Measurements from ENCODE around the gene SCN3B.

DNA sequence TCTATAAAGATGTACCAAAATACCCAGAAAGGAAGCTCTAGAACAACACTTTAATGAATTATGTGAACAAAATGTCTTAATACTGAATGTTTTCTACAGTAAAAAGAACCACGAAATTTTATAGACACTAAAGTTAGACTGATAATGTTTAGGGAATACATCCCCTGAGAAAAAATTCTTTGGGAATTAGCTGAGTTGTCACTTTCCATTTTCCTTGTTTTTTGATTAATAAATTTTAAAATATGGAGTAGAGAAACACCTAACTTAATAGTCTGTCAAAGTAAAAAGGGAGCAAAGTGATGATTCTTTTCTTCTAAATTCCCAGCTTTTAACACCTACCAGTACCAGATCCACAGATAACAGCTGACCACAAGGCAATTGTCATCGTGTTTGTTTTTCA, 23.1 kb upstream of the SCN3B start:
- no peak for TF ChIP-seq EZH2 (IDR thresholded peaks at IDR 0.05)
- TF ChIP-seq, protein P1, sequence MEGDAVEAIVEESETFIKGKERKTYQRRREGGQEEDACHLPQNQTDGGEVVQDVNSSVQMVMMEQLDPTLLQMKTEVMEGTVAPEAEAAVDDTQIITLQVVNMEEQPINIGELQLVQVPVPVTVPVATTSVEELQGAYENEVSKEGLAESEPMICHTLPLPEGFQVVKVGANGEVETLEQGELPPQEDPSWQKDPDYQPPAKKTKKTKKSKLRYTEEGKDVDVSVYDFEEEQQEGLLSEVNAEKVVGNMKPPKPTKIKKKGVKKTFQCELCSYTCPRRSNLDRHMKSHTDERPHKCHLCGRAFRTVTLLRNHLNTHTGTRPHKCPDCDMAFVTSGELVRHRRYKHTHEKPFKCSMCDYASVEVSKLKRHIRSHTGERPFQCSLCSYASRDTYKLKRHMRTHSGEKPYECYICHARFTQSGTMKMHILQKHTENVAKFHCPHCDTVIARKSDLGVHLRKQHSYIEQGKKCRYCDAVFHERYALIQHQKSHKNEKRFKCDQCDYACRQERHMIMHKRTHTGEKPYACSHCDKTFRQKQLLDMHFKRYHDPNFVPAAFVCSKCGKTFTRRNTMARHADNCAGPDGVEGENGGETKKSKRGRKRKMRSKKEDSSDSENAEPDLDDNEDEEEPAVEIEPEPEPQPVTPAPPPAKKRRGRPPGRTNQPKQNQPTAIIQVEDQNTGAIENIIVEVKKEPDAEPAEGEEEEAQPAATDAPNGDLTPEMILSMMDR (IDR thresholded peaks at IDR 0.05), result no peak

All from neural progenitor cell (in vitro differentiated cells).